GM12878 (cell line): Measurements from ENCODE around the gene NTSR1. TPM values are rescaled to one million over a fixed set of nuclear protein-coding genes. Genes with fewer than 3 reads are reported as not detected.

Source experiments
- ATF2 ChIP-seq: IDR thresholded peaks from 2 replicates; pipeline ENCODE4 v1.6.1; 2012; ENCODE audit warnings: low read length, inconsistent platforms
- IRF3 ChIP-seq: fragments of 450-650 bp; IDR thresholded peaks from 2 replicates; pipeline ENCODE4 v1.6.1; 2014; ENCODE audit warnings: mild to moderate bottlenecking
- ZNF687 ChIP-seq: fragments of 450-650 bp; IDR thresholded peaks from 2 replicates; pipeline ENCODE4 v1.6.1; 2017; ENCODE audit warnings: mild to moderate bottlenecking, moderate library complexity
- polyA plus RNA-seq, 11 experiments: library from polyadenylated mRNA; depleted of rRNA in 4 of 11; unstranded in 6 of 11; stranded (reverse) in 5 of 11; fragments of >200 nt; fragmentation: Nextera tagmentation in 4 of 11; fragmentation: Illumina TruSeq in 1 of 11; extraction: Ambion mirVana in 4 of 11; extraction: Trizol in 1 of 11; gene quantifications; 1 replicate in 1 of 11; 2 replicates in 10 of 11; pipeline versions ENCODE4 v1.2.1 to v1.2.3, GENCODE V29; 2011 to 2016; ENCODE audit warnings: inconsistent platforms in 2 of 11, missing spikeins in 2 of 11, low read depth in 1 of 11
- total RNA-seq, 4 experiments: library from RNA; depleted of rRNA in 3 of 4; stranded (reverse); fragments of >200 nt in 3 of 4; fragmentation: Illumina TruSeq in 1 of 4; extraction: Trizol in 1 of 4; gene quantifications; 2 replicates each; pipeline versions ENCODE4 v1.2.1 to v1.2.3, GENCODE V29; 2013 to 2021
- TF ChIP-seq, protein P1 (sequence below): fragments of 450-650 bp; IDR thresholded peaks from 2 replicates; pipeline ENCODE4 v1.6.1; 2017; ENCODE audit warnings: mild to moderate bottlenecking, low read depth, inconsistent platforms; ENCODE audit not compliant: poor library complexity, severe bottlenecking

Gene NTSR1
- total and polyA plus RNA-seq, 10 of the 15 experiments (the other 5 are each of a cell fraction or from before 2014, with no cell fraction given), result not detected

GRCh38 chr20:62765432-62766070 lies 56.9 kb downstream of the NTSR1 start (continued):
- no peak for TF ChIP-seq ATF2
- TF ChIP-seq ZNF687, result no peak
- TF ChIP-seq, protein P1, sequence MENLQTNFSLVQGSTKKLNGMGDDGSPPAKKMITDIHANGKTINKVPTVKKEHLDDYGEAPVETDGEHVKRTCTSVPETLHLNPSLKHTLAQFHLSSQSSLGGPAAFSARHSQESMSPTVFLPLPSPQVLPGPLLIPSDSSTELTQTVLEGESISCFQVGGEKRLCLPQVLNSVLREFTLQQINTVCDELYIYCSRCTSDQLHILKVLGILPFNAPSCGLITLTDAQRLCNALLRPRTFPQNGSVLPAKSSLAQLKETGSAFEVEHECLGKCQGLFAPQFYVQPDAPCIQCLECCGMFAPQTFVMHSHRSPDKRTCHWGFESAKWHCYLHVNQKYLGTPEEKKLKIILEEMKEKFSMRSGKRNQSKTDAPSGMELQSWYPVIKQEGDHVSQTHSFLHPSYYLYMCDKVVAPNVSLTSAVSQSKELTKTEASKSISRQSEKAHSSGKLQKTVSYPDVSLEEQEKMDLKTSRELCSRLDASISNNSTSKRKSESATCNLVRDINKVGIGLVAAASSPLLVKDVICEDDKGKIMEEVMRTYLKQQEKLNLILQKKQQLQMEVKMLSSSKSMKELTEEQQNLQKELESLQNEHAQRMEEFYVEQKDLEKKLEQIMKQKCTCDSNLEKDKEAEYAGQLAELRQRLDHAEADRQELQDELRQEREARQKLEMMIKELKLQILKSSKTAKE, result no peak
- no peak for TF ChIP-seq IRF3
